HL-60/S4 treated with retinoic acid at 250 ng/mL for 4 days and 3 days (cell line): ENCODE data around the gene NBPF26.
"Not testable (repeated sequence)": the region's sequence is repeated elsewhere in the genome, so short reads cannot be mapped to it uniquely, and the experiment has no call there.

Experiments used
- in situ Hi-C: fragments of 300-500 bp; cut with MboI; formaldehyde crosslinking; loops from 2 replicates; pipeline ENCODE4 v1.7.0; 2022; ENCODE audit warnings: low sequenced_read_pairs

Gene NBPF26

GRCh38 chr1:120723715-120724402 is at the start of gene NBPF26:
NBPF26 (plus strand) TSS chr1:120723945.
- in situ Hi-C loops: not testable (repeated sequence)

- in situ Hi-C loops: not testable (repeated sequence)
Measured at GRCh38 chr1:120680106-120680819, 43.5 kb upstream of the NBPF26 start.

- in situ Hi-C loops: not testable (repeated sequence)
Measured at GRCh38 chr1:120680938-120681337, 42.8 kb upstream of the NBPF26 start.

- in situ Hi-C loops: not testable (repeated sequence)
Measured at GRCh38 chr1:120684397-120684796, 39.3 kb upstream of the NBPF26 start.

- in situ Hi-C loops: not testable (repeated sequence)
Measured at GRCh38 chr1:120685622-120686021, 38.1 kb upstream of the NBPF26 start.

GRCh38 chr1:120687250-120687649 is 36.5 kb upstream of the NBPF26 start:
- in situ Hi-C loops: not testable (repeated sequence)

GRCh38 chr1:120700807-120701562 is 22.8 kb upstream of the NBPF26 start:
- in situ Hi-C loops: not testable (repeated sequence)

GRCh38 chr1:120723358-120723714 is 409 bp upstream of the NBPF26 start:
- in situ Hi-C loops: not testable (repeated sequence)

GRCh38 chr1:120724507-120724906 is 762 bp downstream of the NBPF26 start:
- in situ Hi-C loops: not testable (repeated sequence)

GRCh38 chr1:120728811-120729210 is 5.1 kb downstream of the NBPF26 start:
- in situ Hi-C loops: not testable (repeated sequence)

GRCh38 chr1:120769090-120769489 is 45.3 kb downstream of the NBPF26 start:
- in situ Hi-C loops: not testable (repeated sequence)

- in situ Hi-C loops: not testable (repeated sequence)
Measured at GRCh38 chr1:120805452-120805851, 81.7 kb downstream of the NBPF26 start.

- in situ Hi-C loops: not testable (repeated sequence)
Measured at GRCh38 chr1:120811822-120812221, 88.1 kb downstream of the NBPF26 start.

- in situ Hi-C loops: not testable (repeated sequence)
Measured at GRCh38 chr1:120825051-120825450, 101.3 kb downstream of the NBPF26 start.

GRCh38 chr1:120826623-120827022 is 102.9 kb downstream of the NBPF26 start:
- in situ Hi-C loops: not testable (repeated sequence)

- in situ Hi-C loops: not testable (repeated sequence)
Measured at GRCh38 chr1:120844186-120844944, 120.6 kb downstream of the NBPF26 start.

- in situ Hi-C loops: not testable (repeated sequence)
Measured at GRCh38 chr1:120844945-120845330, 121.2 kb downstream of the NBPF26 start.

- in situ Hi-C loops: not testable (repeated sequence)
Measured at GRCh38 chr1:120849400-120850286, 125.9 kb downstream of the NBPF26 start.

- in situ Hi-C loops: not testable (repeated sequence)
Measured at GRCh38 chr1:120850287-120850536, 126.5 kb downstream of the NBPF26 start.
